Globus pallidus (tissue), 1 donor: ENCODE measurements around the gene TIGD6.
"Not testable (repeated sequence)": the region's sequence is repeated elsewhere in the genome, so short reads cannot be mapped to it uniquely, and the experiment has no call there.

Experiments
- DNase-seq: peaks from one replicate; pipeline ENCODE4 v3.0.0-alpha.2; 2015; ENCODE audit warnings: low spot score

Gene TIGD6

GRCh38 chr5:150000256-150000989 is at the start of gene TIGD6, which contains the start of gene HMGXB3:
TSS of gene TIGD6 (minus strand) at chr5:150000654. CDS start at chr5:149996348, 4,306 bp downstream.
TSS of gene HMGXB3 (plus strand) at chr5:150000739. CDS start at chr5:150004853, 4,114 bp downstream.
- peak; percentile 90 for DNase-seq

GRCh38 chr5:150046031-150046430 is 45.6 kb upstream of the TIGD6 start:
- DNase-seq: no peak

- no peak for DNase-seq
Observed at GRCh38 chr5:150045549-150045948, 45.1 kb upstream of the TIGD6 start.

- DNase-seq: no peak
Observed at GRCh38 chr5:150044712-150045111, 44.3 kb upstream of the TIGD6 start.

- no peak for DNase-seq
Observed at GRCh38 chr5:150044329-150044681, 43.9 kb upstream of the TIGD6 start.

- no peak for DNase-seq
Observed at GRCh38 chr5:150043657-150044328, 43.3 kb upstream of the TIGD6 start.

- DNase-seq: no peak
Observed at GRCh38 chr5:150042459-150042858, 42.0 kb upstream of the TIGD6 start.

- no peak for DNase-seq
Observed at GRCh38 chr5:150038547-150038946, 38.1 kb upstream of the TIGD6 start.

- DNase-seq: no peak
Observed at GRCh38 chr5:150036513-150036912, 36.1 kb upstream of the TIGD6 start.

- DNase-seq: no peak
Observed at GRCh38 chr5:150035139-150035895, 34.9 kb upstream of the TIGD6 start.

GRCh38 chr5:150034662-150035061 is 34.2 kb upstream of the TIGD6 start:
- DNase-seq: no peak

GRCh38 chr5:150033334-150033733 is 32.9 kb upstream of the TIGD6 start:
- no peak for DNase-seq

GRCh38 chr5:150028047-150028446 is 27.6 kb upstream of the TIGD6 start:
- DNase-seq: not testable (repeated sequence)

- DNase-seq: no peak
Observed at GRCh38 chr5:150026682-150027172, 26.3 kb upstream of the TIGD6 start.

GRCh38 chr5:150024346-150024984 is 24.0 kb upstream of the TIGD6 start:
- no peak for DNase-seq

- no peak for DNase-seq
Observed at GRCh38 chr5:150023136-150023535, 22.7 kb upstream of the TIGD6 start.

GRCh38 chr5:150022681-150023080 is 22.2 kb upstream of the TIGD6 start:
- no peak for DNase-seq

- no peak for DNase-seq
Observed at GRCh38 chr5:150022158-150022531, 21.7 kb upstream of the TIGD6 start.

- DNase-seq: no peak
Observed at GRCh38 chr5:150021491-150022157, 21.2 kb upstream of the TIGD6 start.

- no peak for DNase-seq
Observed at GRCh38 chr5:150020249-150020648, 19.8 kb upstream of the TIGD6 start.

GRCh38 chr5:150017226-150018005 is 17.0 kb upstream of the TIGD6 start:
- DNase-seq: no peak
